HepG2 (cell line): ENCODE results near the gene KCNQ2.

Experiments used
- CHD4 ChIP-seq: fragments of 200-600 bp; sonication (generic); IDR thresholded peaks from 2 replicates; pipeline ENCODE4 v1.7.0; 2017; ENCODE audit warnings: mild to moderate bottlenecking, low read length, borderline replicate concordance
- CTCF ChIP-seq: sonication (generic); formaldehyde crosslinking; IDR thresholded peaks from 2 replicates; pipeline ENCODE4 v1.5.0; 2020; ENCODE audit warnings: mild to moderate bottlenecking, missing genetic modification reagents, moderate library complexity
- E2F5 ChIP-seq: sonication (generic); formaldehyde crosslinking; conservative IDR thresholded peaks from 2 replicates; pipeline ENCODE4 v1.4.0; 2020; ENCODE audit warnings: missing genetic modification reagents
- ESRRA ChIP-seq: sonication (generic); formaldehyde crosslinking; IDR thresholded peaks from 2 replicates; pipeline ENCODE4 v1.5.1; 2020; ENCODE audit warnings: mild to moderate bottlenecking, low read depth, missing genetic modification reagents
- HOXA3 ChIP-seq: sonication (generic); formaldehyde crosslinking; IDR thresholded peaks from 2 replicates; pipeline ENCODE4 v1.5.0; 2020; ENCODE audit warnings: missing genetic modification reagents
- JUN ChIP-seq: sonication (generic); formaldehyde crosslinking; IDR thresholded peaks from 2 replicates; pipeline ENCODE4 v1.4.0; 2020; ENCODE audit warnings: mild to moderate bottlenecking, missing genetic modification reagents
- MAZ ChIP-seq, 2 experiments: sonication (generic) in 1 of 2; formaldehyde crosslinking in 1 of 2; IDR thresholded peaks; 2 replicates each; pipeline versions ENCODE4 v1.5.0 to v1.6.1; 2012 to 2020; ENCODE audit warnings: low read depth in 2 of 2, mild to moderate bottlenecking in 2 of 2, borderline replicate concordance in 1 of 2, improper control_type of control experiment in 1 of 2, low read length in 1 of 2, missing genetic modification reagents in 1 of 2, moderate library complexity in 1 of 2
- MXI1 ChIP-seq: IDR thresholded peaks from 3 replicates; pipeline ENCODE4 v1.6.1; 2012; ENCODE audit warnings: low read depth, low read length, inconsistent platforms, borderline replicate concordance
- NCOR1 ChIP-seq: fragments of 200-600 bp; sonication (generic); IDR thresholded peaks from 2 replicates; pipeline ENCODE4 v1.7.0; 2017; ENCODE audit warnings: antibody characterized with exemption, low read length, borderline replicate concordance
- PHF21A ChIP-seq: sonication (generic); formaldehyde crosslinking; IDR thresholded peaks from 2 replicates; pipeline ENCODE4 v1.5.0; 2020; ENCODE audit warnings: mild to moderate bottlenecking, missing genetic modification reagents
- SP2 ChIP-seq: sonication (generic); formaldehyde crosslinking; IDR thresholded peaks from 2 replicates; pipeline ENCODE4 v1.5.1; 2020; ENCODE audit warnings: mild to moderate bottlenecking, missing genetic modification reagents
- ZFX ChIP-seq: sonication (generic); formaldehyde crosslinking; IDR thresholded peaks from 2 replicates; pipeline ENCODE4 v1.4.0; 2020; ENCODE audit warnings: mild to moderate bottlenecking, low read depth, missing genetic modification reagents, moderate library complexity
- ZNF772 ChIP-seq: sonication (generic); formaldehyde crosslinking; IDR thresholded peaks from 2 replicates; pipeline ENCODE4 v1.5.0; 2020; ENCODE audit warnings: mild to moderate bottlenecking, missing genetic modification reagents

GRCh38 chr20:63402860-63403220, 69.6 kb downstream of the KCNQ2 start:
- TF ChIP-seq E2F5: no peak
- TF ChIP-seq CTCF (CRISPR knock-in tag): no peak
- no peak for TF ChIP-seq MXI1
- no peak for TF ChIP-seq JUN (CRISPR knock-in tag)
- no peak for TF ChIP-seq ESRRA (CRISPR knock-in tag)
- no peak for TF ChIP-seq ZNF772 (CRISPR knock-in tag)
- TF ChIP-seq ZFX (CRISPR knock-in tag): no peak
- TF ChIP-seq NCOR1: no peak
- no peak for TF ChIP-seq MAZ (IDR thresholded peaks at IDR 0.05; ENCODE audit: borderline replicate concordance, low read depth, low read length)
- TF ChIP-seq MAZ (CRISPR knock-in tag; IDR thresholded peaks at IDR 0.05; ENCODE audit: low read depth): no peak
- TF ChIP-seq CHD4: no peak
- TF ChIP-seq PHF21A (CRISPR knock-in tag): no peak
- no peak for TF ChIP-seq HOXA3 (CRISPR knock-in tag)
- no peak for TF ChIP-seq SP2 (CRISPR knock-in tag)
